GM21515 (cell line): ENCODE data around the gene ACP3.
"Not testable (repeated sequence)": the region's sequence is repeated elsewhere in the genome, so short reads cannot be mapped to it uniquely, and the experiment has no call there.

ENCODE experiments used
- ATAC-seq: cut with Tn5 transposase; IDR thresholded peaks from one replicate; pipeline ENCODE4 v1.9.1; 2021; ENCODE audit not compliant: unreplicated experiment

Gene ACP3

GRCh38 chr3:132317229-132317948 is at the start of gene ACP3:
Gene ACP3 (plus strand): TSS chr3:132317407. CDS start chr3:132317457, 50 bp downstream.
- peak; percentile 40 for ATAC-seq

GRCh38 chr3:132268956-132269355 is 48.3 kb upstream of the ACP3 start:
- no peak for ATAC-seq

GRCh38 chr3:132273036-132273435 is 44.2 kb upstream of the ACP3 start:
- ATAC-seq, result no peak

- ATAC-seq, result no peak
Measured at GRCh38 chr3:132276228-132276906, 40.8 kb upstream of the ACP3 start.

- ATAC-seq, result no peak
Measured at GRCh38 chr3:132279030-132279429, 38.2 kb upstream of the ACP3 start.

GRCh38 chr3:132283440-132283839 is 33.8 kb upstream of the ACP3 start:
- no peak for ATAC-seq

- ATAC-seq, result no peak
Measured at GRCh38 chr3:132283916-132284405, 33.2 kb upstream of the ACP3 start.

- ATAC-seq, result no peak
Measured at GRCh38 chr3:132284781-132285619, 32.2 kb upstream of the ACP3 start.

GRCh38 chr3:132285620-132285945 is 31.6 kb upstream of the ACP3 start:
- ATAC-seq, result no peak

- no peak for ATAC-seq
Measured at GRCh38 chr3:132286035-132286434, 31.2 kb upstream of the ACP3 start.

- ATAC-seq, result no peak
Measured at GRCh38 chr3:132288357-132288756, 28.9 kb upstream of the ACP3 start.

- ATAC-seq, result no peak
Measured at GRCh38 chr3:132289316-132289715, 27.9 kb upstream of the ACP3 start.

- ATAC-seq, result no peak
Measured at GRCh38 chr3:132290833-132291232, 26.4 kb upstream of the ACP3 start.

GRCh38 chr3:132292042-132292441 is 25.2 kb upstream of the ACP3 start:
- ATAC-seq, result no peak

- ATAC-seq, result no peak
Measured at GRCh38 chr3:132293251-132293650, 24.0 kb upstream of the ACP3 start.

- ATAC-seq, result no peak
Measured at GRCh38 chr3:132294906-132295305, 22.3 kb upstream of the ACP3 start.

GRCh38 chr3:132303336-132304201 is 13.6 kb upstream of the ACP3 start:
- not testable (repeated sequence) for ATAC-seq

GRCh38 chr3:132304351-132304750 is 12.9 kb upstream of the ACP3 start:
- ATAC-seq, result not testable (repeated sequence)

GRCh38 chr3:132310057-132310456 is 7.2 kb upstream of the ACP3 start:
- not testable (repeated sequence) for ATAC-seq

- no peak for ATAC-seq
Measured at GRCh38 chr3:132311316-132311715, 5.9 kb upstream of the ACP3 start.

GRCh38 chr3:132311841-132312240 is 5.4 kb upstream of the ACP3 start:
- no peak for ATAC-seq
